Fibroblast of lung (primary cell): ENCODE data around the gene SPNS3.

Source experiments
- EZH2 ChIP-seq: IDR thresholded peaks from 2 replicates; pipeline ENCODE4 v1.5.1; 2012; ENCODE audit warnings: low read length, control low read depth, mild to moderate bottlenecking; ENCODE audit errors: missing control alignments
- TF ChIP-seq, protein P1 (sequence below), 2 donors: IDR thresholded peaks in 1 of 2; conservative IDR thresholded peaks in 1 of 2; 1 replicate in 1 of 2; 2 replicates in 1 of 2; pipeline ENCODE4 v1.5.1; 2011 to 2012; ENCODE audit warnings: low read length in 2 of 2, control low read depth in 1 of 2, inconsistent platforms in 1 of 2, low read depth in 1 of 2, mild to moderate bottlenecking in 1 of 2

DNA sequence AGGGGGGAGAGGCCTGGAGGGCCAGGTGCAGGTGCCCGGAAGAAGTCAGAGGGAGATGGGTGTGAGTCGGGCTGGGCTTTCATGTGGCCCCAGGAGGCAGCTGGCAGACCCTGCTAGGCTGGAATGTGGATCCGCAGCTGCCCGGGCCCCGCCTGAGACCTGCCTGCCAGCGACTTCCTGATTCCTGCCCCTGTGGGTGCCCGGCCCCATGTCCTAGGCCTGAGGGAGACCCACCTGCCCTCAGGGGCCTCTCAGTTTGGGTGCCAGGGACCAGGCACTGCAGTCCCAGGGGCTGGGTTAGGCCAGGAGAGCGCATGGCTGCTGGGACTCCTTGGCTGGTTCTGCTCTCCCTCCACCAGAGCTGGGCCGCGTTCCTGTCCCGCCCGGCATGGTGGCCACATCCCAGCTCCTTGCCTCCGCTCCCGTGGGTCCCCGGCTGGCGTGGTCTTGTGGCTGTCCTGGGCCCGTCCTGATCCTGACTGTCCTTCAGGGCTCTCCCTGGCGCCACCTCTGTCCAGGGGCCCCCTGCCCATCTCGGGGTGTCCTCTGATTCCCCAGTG is 42.9 kb downstream of the SPNS3 start:
- TF ChIP-seq, protein P1, sequence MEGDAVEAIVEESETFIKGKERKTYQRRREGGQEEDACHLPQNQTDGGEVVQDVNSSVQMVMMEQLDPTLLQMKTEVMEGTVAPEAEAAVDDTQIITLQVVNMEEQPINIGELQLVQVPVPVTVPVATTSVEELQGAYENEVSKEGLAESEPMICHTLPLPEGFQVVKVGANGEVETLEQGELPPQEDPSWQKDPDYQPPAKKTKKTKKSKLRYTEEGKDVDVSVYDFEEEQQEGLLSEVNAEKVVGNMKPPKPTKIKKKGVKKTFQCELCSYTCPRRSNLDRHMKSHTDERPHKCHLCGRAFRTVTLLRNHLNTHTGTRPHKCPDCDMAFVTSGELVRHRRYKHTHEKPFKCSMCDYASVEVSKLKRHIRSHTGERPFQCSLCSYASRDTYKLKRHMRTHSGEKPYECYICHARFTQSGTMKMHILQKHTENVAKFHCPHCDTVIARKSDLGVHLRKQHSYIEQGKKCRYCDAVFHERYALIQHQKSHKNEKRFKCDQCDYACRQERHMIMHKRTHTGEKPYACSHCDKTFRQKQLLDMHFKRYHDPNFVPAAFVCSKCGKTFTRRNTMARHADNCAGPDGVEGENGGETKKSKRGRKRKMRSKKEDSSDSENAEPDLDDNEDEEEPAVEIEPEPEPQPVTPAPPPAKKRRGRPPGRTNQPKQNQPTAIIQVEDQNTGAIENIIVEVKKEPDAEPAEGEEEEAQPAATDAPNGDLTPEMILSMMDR (conservative IDR thresholded peaks at IDR 0.05 in 1 of 2, IDR thresholded peaks at IDR 0.05 in 1 of 2; ENCODE audit: low read depth in 1 of 2, low read length in 2 of 2) = no peak
- TF ChIP-seq EZH2 = no peak
